ENCODE results near the gene SH3PXD2A.

The SH3PXD2A gene

DNA sequence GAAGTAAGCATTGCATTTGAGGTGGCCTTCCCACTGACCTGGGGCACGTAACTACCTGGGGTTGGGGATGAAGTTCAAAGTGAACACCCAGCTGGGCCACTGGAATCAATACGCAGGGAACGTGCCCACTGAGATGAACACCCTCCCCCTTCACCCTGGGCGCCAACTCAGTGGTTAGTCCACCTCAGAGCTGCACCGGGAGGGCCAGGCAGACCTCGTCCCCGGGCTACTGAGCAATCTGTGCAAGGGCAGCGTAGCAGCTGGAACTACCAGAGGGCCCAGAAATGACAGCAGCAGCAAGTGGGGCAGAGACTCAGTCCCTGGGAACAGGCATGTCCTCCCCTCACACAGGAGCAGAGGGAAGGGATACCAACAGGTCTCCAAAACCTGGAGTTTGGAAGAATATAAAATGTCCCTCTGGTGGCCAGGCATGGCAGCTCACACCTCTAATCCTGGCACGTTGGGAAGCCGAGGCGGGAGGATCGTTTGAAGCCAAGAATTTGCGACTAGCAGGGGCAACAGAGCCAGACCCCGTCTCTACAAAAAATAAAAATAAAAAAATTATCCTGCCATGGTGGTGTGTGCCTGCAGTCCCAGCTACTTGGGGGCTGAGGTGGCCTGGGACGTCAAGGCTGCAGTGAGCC lies 143.9 kb downstream of the SH3PXD2A start:
- H3K4me3 ChIP-seq (ENCODE audit: low read length), result no peak overlapping the region
- DNase-seq (ENCODE audit: low read depth), result no peak
- TF ChIP-seq, protein P1, sequence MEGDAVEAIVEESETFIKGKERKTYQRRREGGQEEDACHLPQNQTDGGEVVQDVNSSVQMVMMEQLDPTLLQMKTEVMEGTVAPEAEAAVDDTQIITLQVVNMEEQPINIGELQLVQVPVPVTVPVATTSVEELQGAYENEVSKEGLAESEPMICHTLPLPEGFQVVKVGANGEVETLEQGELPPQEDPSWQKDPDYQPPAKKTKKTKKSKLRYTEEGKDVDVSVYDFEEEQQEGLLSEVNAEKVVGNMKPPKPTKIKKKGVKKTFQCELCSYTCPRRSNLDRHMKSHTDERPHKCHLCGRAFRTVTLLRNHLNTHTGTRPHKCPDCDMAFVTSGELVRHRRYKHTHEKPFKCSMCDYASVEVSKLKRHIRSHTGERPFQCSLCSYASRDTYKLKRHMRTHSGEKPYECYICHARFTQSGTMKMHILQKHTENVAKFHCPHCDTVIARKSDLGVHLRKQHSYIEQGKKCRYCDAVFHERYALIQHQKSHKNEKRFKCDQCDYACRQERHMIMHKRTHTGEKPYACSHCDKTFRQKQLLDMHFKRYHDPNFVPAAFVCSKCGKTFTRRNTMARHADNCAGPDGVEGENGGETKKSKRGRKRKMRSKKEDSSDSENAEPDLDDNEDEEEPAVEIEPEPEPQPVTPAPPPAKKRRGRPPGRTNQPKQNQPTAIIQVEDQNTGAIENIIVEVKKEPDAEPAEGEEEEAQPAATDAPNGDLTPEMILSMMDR (conservative IDR thresholded peaks at IDR 0.05; ENCODE audit: low read depth, low read length), result peak; percentile 29

DNA sequence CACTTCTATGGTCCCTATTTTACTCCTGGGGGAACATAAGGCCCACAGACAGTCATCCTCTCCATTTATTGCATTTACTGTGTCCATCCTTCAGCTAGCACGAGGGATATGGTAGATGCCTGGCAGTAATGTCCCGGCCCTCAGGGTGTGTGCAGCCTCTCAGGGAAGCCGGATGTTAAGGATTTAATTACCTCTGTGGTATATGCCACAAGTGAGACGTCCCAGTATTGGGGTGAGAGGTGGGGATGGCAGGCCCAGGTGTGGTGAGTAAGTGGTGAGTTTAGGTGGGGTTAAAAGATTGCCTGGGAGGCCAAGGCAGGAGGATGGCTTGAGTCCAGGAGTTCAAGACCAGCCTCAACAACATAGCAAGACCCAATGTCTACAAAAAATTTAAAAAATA lies 144.9 kb downstream of the SH3PXD2A start:
- DNase-seq (ENCODE audit: low read depth), result no peak
- TF ChIP-seq, protein P1 (conservative IDR thresholded peaks at IDR 0.05; ENCODE audit: low read depth, low read length), result no peak

DNA sequence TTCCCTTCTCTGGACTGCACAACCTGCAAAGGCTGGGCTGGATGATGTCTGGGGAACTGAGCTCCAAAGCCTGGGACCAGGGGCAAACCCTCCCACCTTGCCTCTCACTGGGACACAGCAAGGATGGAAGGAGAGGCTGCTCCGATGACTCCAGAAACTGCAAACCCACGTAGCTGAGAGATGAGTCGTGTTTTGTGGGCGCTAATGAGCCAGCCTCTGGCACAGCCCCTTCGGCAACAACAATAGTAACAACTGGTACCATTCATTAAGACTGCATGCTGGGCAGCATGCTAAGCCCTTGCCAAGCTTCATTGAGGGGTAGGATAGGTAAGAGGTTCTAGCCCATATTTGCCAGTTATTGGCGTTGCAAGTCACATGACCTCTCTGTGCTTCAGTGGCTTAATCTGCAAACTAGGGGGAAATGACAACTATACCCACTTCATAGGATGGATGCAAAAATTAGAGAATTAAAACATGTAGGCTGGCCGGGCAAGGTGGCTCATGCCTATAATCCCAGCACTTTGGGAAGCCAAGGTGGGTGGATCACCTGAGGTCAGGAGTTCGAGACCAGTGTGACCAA lies 145.9 kb downstream of the SH3PXD2A start:
- TF ChIP-seq, protein P1 (conservative IDR thresholded peaks at IDR 0.05; ENCODE audit: low read depth, low read length), result no peak
- H3K4me3 ChIP-seq (ENCODE audit: low read length), result no peak overlapping the region
- peak; percentile 41 for DNase-seq (ENCODE audit: low read depth)

More for the DNA sequence above, 144.9 kb downstream of the SH3PXD2A start:
- no peak overlapping the region for H3K4me3 ChIP-seq (ENCODE audit: low read length)

DNA sequence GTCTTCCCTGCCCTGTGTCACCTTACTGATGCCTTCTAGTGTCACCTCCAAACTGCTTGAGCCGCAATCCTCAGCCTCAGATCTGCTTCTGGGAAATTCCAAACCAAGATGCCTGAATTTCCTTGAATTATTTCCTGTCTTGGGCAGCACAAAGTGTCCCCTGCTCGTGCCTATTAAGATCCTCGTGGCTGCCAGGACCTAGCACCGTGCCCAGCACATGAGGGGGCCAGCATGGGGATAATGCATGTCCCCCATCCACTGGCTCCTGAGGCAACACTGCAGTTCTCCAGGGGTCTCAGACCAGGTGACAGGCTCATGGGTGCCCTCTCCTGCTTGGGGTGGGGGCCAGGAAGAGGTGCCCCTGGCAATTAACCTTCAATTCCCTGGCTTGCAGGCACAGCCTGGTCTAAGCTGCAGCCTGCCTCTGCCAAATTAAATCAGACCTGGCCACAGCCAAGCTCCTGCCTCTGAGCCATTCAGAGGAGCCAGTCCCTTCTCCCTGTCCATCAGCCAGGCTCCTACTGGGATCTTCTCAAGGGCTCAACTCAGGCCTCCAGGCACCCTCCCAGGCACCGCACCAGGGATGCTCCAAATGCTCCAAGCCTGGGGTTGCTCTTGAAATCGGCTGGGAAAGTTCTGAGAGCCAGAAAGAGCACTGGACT lies 146.6 kb downstream of the SH3PXD2A start:
- TF ChIP-seq, protein P1 (conservative IDR thresholded peaks at IDR 0.05; ENCODE audit: low read depth, low read length), result no peak
- no peak overlapping the region for H3K4me3 ChIP-seq (ENCODE audit: low read length)
- no peak for DNase-seq (ENCODE audit: low read depth)

DNA sequence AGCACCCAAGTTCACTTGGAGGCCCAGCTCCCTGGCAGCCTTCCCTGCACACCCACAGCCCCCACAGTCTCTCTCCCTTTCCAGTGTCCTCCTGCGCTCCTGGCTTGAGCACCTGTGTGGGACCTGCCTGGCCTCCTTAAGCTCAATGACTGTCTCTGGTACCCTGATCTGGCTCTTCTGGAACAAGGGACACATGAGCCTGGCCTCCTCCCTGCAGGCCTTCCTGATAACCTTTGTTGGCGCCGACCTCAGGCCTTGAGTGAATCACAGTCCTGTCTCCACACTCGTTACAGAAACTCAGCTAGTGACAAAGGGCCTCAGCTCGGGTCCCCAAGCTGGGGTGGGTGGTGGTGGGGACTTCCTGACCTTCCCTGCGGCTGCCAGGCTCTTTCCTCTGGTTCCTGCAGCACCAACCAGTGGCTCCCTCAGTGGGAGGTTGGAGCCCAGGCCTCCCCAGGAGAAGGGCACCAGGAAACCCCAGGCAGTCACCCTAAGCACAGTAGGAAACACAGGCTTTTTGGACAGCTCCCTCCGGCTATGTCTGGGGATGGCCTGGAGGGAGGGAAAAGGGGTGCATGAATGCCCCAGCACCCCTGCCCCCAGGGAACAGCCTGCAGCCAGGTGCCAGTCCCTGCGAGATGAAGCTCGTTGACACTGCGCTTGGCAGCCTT lies 147.3 kb downstream of the SH3PXD2A start:
- DNase-seq (ENCODE audit: low read depth), result no peak
- TF ChIP-seq, protein P1 (conservative IDR thresholded peaks at IDR 0.05; ENCODE audit: low read depth, low read length), result no peak
- no peak overlapping the region for H3K4me3 ChIP-seq (ENCODE audit: low read length)

DNA sequence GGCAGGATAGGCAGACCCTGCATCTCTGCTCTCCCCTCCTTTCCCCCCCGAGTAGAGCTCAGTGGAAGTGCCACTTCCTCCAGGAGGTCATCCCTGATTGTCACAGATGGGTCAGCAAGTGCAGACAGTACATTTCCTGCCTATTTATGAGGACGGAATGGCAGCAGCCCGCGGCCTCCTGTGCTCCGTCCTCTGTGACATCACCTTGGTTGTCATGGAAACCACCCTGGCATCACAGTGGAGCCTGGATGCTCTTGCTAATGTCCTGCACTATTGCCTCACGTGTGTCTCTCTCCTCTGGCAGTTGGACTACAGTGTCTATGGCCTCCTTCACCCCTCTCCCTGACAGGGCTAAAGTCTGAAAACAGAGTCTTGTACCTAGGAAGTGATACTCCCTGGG lies 148.6 kb downstream of the SH3PXD2A start:
- no peak overlapping the region for H3K4me3 ChIP-seq (ENCODE audit: low read length)
- DNase-seq (ENCODE audit: low read depth), result no peak
- TF ChIP-seq, protein P1 (conservative IDR thresholded peaks at IDR 0.05; ENCODE audit: low read depth, low read length), result no peak

Measured in retinal pigment epithelial cell (primary cell).